Activated B cell treated with CpG ODN at 0.5 μM for 24 hours (primary cell): ENCODE data around the gene TMEM181. TPM values are rescaled to one million over a fixed set of nuclear protein-coding genes. Genes with fewer than 3 reads are reported as not detected.

ENCODE experiments used
- ATAC-seq: fragments of 200-7000 bp; cut with Tn5 transposase; one replicate; pipeline ENCODE4 v1.10.0; 2021; ENCODE audit warnings: low read depth, mild to moderate bottlenecking, moderate library complexity
- CTCF ChIA-PET: fragments of 350-600 bp; sonication (Branson Sonifier 250); formaldehyde crosslinking; loops from one replicate; lab custom pipeline; 2021; ENCODE audit warnings: antibody characterized with exemption; lab: Charles Lee
- POLR2A ChIA-PET: fragments of 350-600 bp; sonication (Branson Sonifier 250); formaldehyde crosslinking; loops from one replicate; lab custom pipeline; 2021; ENCODE audit warnings: antibody characterized with exemption; lab: Charles Lee
- DNase-seq: peaks from one replicate; pipeline ENCODE4 v3.0.0; 2022
- H3K27ac Mint-ChIP-seq: one replicate; pipeline ENCODE4 v1.8.0; 2020; ENCODE audit warnings: mixed read lengths
- H3K27me3 Mint-ChIP-seq: one replicate; pipeline ENCODE4 v1.8.0; 2021; ENCODE audit warnings: mixed read lengths
- H3K36me3 Mint-ChIP-seq: one replicate; pipeline ENCODE4 v1.8.0; 2021; ENCODE audit warnings: low read depth, mixed read lengths
- H3K4me1 Mint-ChIP-seq: one replicate; pipeline ENCODE4 v1.8.0; 2021; ENCODE audit warnings: mixed read lengths
- H3K4me3 Mint-ChIP-seq: one replicate; pipeline ENCODE4 v1.8.0; 2020; ENCODE audit warnings: mild to moderate bottlenecking, mixed read lengths
- H3K9me3 Mint-ChIP-seq: one replicate; pipeline ENCODE4 v1.8.0; 2020; ENCODE audit warnings: mixed read lengths
- intact Hi-C: fragments of 100-400 bp; cut with micrococcal nuclease; formaldehyde crosslinking; loops from one replicate; pipeline ENCODE4 v1.15.1; 2024
- total RNA-seq: library from RNA; stranded (reverse); gene quantifications from 2 replicates; pipeline ENCODE4 v1.2.3, GENCODE V29; 2022
- TF ChIP-seq, protein P1 (sequence below): fragments of 200-600 bp; IDR thresholded peaks from one replicate; pipeline ENCODE4 v1.8.0; 2022; ENCODE audit warnings: antibody characterized with exemption, mild to moderate bottlenecking

TMEM181 gene
- total RNA-seq, 1 donor from 2014 or later = 8.8 TPM

DNA sequence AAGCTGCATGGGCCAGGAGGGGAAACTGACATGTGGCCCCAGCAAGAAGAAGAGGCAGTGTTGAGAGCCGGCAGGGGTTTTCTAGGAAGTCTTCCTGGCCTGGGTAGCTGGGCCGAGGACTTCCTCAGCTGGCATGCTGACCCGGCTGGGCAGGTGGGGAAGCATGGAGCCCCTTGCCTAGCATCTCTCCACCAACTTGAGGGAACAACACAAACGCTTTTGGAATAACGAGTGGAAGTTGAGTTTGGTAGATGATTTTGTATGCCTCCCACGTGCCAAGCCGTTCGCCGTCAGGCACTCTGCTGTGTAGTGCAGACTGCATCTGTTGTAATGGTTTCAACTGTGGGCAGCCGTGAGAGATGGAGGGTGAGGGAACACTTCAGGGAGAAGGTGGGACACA lies 7.3 kb downstream of the TMEM181 start:
- TF ChIP-seq, protein P1, sequence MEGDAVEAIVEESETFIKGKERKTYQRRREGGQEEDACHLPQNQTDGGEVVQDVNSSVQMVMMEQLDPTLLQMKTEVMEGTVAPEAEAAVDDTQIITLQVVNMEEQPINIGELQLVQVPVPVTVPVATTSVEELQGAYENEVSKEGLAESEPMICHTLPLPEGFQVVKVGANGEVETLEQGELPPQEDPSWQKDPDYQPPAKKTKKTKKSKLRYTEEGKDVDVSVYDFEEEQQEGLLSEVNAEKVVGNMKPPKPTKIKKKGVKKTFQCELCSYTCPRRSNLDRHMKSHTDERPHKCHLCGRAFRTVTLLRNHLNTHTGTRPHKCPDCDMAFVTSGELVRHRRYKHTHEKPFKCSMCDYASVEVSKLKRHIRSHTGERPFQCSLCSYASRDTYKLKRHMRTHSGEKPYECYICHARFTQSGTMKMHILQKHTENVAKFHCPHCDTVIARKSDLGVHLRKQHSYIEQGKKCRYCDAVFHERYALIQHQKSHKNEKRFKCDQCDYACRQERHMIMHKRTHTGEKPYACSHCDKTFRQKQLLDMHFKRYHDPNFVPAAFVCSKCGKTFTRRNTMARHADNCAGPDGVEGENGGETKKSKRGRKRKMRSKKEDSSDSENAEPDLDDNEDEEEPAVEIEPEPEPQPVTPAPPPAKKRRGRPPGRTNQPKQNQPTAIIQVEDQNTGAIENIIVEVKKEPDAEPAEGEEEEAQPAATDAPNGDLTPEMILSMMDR = no peak
- Mint-ChIP-seq H3K4me1 (peaks cover 36% of the 10 kb centered on the region), H3K4me3 (no peak overlapping the region), H3K9me3 (no peaks in the 10 kb centered on the region), H3K36me3 (peaks cover 4% of the 10 kb centered on the region), H3K27me3 (no peaks in the 10 kb centered on the region), H3K27ac (no peak overlapping the region)
- CTCF ChIA-PET = no interaction called here
- DNase-seq (no peak), ATAC-seq (no peak)
- intact Hi-C loops = no loop called here
- POLR2A ChIA-PET = no interaction called here

DNA sequence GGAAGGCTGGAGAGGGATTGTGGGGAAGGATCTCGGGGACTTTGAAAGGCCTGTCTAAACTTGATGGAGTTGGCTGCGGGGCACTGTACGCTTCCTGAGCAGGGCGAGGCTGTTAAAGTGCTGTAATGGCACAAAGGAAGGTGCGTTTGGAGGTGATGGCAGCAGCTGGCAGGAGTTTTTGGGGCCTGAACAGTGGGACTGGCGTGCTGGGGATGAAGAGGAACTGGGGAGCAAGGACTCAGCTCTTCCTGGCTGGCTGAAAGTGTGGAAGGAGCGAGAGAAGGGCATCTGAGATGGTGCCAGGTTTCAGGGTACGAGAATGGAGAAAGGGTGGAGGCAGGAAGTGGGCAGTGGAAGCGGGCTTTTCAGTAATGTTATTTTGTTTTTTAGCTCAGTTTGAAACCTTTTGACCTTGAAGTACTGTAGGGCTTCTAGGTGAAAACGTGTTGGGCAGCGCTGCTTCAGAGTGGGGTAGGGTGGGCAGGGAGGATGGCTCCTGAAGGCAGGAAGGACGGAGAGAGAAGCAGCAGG lies 8.0 kb downstream of the TMEM181 start:
- H3K27ac Mint-ChIP-seq = no peak overlapping the region
- no peak overlapping the region for H3K4me3 Mint-ChIP-seq
- DNase-seq (no peak), ATAC-seq (no peak)
- ChIA-PET CTCF (no interaction called here), POLR2A (interaction anchor here (0.7 kb wide), 1 partner anchor 228 kb away, joined by 5 read pairs; no protein-coding TSS in a partner anchor)
- H3K36me3 Mint-ChIP-seq = peaks cover 6% of the 10 kb centered on the region
- no peaks in the 10 kb centered on the region for H3K9me3 Mint-ChIP-seq
- TF ChIP-seq, protein P1 = no peak
- no peaks in the 10 kb centered on the region for H3K27me3 Mint-ChIP-seq
- H3K4me1 Mint-ChIP-seq = peaks cover 35% of the 10 kb centered on the region
- intact Hi-C loops = no loop called here

DNA sequence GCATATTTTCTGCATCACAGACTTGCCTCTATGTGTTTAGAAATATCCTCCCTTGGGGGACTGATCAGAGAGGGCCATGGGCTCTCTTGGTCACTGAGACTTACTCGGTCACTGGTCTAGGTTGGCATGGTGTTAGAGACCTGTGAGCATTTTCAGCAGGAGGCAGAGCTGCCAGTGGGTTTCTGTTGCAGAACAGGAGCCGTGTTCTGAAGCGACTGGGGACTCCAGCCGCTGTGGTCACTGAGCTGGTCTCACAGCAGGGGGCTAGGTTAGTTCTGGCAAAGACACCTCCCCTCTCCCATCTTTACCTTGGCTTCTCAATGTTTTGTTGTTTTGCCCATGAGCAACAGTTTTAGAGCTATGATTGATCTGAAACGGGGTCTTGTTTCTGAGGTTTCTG lies 8.7 kb downstream of the TMEM181 start:
- H3K9me3 Mint-ChIP-seq = no peaks in the 10 kb centered on the region
- intact Hi-C loops = no loop called here
- POLR2A ChIA-PET = no interaction called here

DNA sequence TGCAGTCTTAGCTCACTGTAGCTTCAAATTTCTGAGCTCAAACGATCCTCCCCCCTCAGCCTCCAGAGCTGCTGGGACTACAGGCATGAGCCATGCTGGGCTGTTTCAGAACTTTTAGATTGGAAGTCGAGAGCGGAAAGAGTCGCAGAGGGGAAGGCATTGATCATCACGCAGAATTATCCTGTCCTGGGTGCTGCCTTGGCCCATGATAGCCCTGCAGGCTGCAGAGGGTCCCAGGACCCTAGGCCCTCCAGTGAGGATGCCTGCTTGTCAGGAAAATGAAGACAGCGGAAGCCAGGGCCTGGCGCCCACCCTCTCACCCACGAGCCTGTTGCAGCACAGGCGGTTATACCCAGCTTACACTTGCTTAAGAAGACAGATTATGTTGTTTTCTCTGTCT lies 9.1 kb downstream of the TMEM181 start:
- peaks cover 17% of the 10 kb centered on the region for H3K36me3 Mint-ChIP-seq
- H3K4me3 Mint-ChIP-seq = no peak overlapping the region
- intact Hi-C loops = no loop called here
- TF ChIP-seq, protein P1 = no peak
- no peak for DNase-seq
- H3K27ac Mint-ChIP-seq = no peak overlapping the region
- no peak for ATAC-seq
- ChIA-PET CTCF (no interaction called here), POLR2A (no interaction called here)
- H3K4me1 Mint-ChIP-seq = peaks cover 35% of the 10 kb centered on the region
- H3K27me3 Mint-ChIP-seq = no peaks in the 10 kb centered on the region
- no peaks in the 10 kb centered on the region for H3K9me3 Mint-ChIP-seq

More for the DNA sequence above, 8.7 kb downstream of the TMEM181 start:
- CTCF ChIA-PET = no interaction called here
- TF ChIP-seq, protein P1 = no peak
- Mint-ChIP-seq H3K4me3 (no peak overlapping the region), H3K36me3 (peaks cover 13% of the 10 kb centered on the region), H3K4me1 (peaks cover 35% of the 10 kb centered on the region), H3K27me3 (no peaks in the 10 kb centered on the region), H3K27ac (no peak overlapping the region)
- DNase-seq (no peak), ATAC-seq (no peak)

DNA sequence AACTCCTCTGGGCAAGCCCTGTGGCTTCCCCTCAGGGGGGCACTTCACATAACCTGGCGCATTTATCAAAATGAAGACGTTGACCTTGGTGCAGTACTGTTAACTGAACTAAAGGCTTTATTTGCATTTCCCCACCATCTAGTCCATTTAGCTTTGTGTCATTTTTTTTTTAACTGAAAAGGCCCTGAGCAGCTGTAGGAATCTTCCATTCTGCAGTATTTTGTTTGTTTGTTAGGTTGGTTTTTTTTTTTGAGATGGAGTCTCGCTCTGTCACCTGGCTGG lies 10.7 kb downstream of the TMEM181 start:
- H3K27me3 Mint-ChIP-seq = no peaks in the 10 kb centered on the region
- H3K9me3 Mint-ChIP-seq = no peaks in the 10 kb centered on the region
- H3K4me3 Mint-ChIP-seq = no peak overlapping the region
- TF ChIP-seq, protein P1 = no peak
- H3K27ac Mint-ChIP-seq = no peak overlapping the region
- peaks cover 29% of the 10 kb centered on the region for H3K4me1 Mint-ChIP-seq
- ATAC-seq (no peak), DNase-seq (no peak)
- intact Hi-C loops = no loop called here
- CTCF ChIA-PET = no interaction called here
- POLR2A ChIA-PET = no interaction called here
- H3K36me3 Mint-ChIP-seq = peaks cover 25% of the 10 kb centered on the region
